ENCODE data around the gene CYP17A1. TPM values are rescaled to one million over a fixed set of nuclear protein-coding genes. Genes with fewer than 3 reads are reported as not detected.
"Not testable (repeated sequence)": the region's sequence is repeated elsewhere in the genome, so short reads cannot be mapped to it uniquely, and the experiment has no call there.

The CYP17A1 gene
- total RNA-seq = not detected
- polyA plus RNA-seq = not detected

GRCh38 chr10:102837230-102837721, at the start of gene CYP17A1:
Gene CYP17A1, minus strand, starts transcription at chr10:102837413. Its CDS starts 52 bp downstream, at chr10:102837361.
- WGBS = 53% methylated on average over 5 of the region's 5 CpGs
- H3K4me3 ChIP-seq (ENCODE audit: low read depth, low read length) = no peak within 1 kb of the TSS
- no peak within 1 kb of the TSS for H3K27ac ChIP-seq (ENCODE audit: low read depth)
- DNase-seq (ENCODE audit: extremely low spot score) = no peak
- H3K4me1 ChIP-seq (ENCODE audit: insufficient read depth) = no peaks in the 10 kb centered on the region
- no peaks in the 10 kb centered on the region for H3K36me3 ChIP-seq (ENCODE audit: insufficient read depth)

GRCh38 chr10:102880256-102880655, 43.0 kb upstream of the CYP17A1 start:
- DNase-seq (ENCODE audit: extremely low spot score) = no peak
- no peak overlapping the region for H3K4me3 ChIP-seq (ENCODE audit: low read depth, low read length)
- H3K27ac ChIP-seq (ENCODE audit: low read depth) = no peak overlapping the region
- no peaks in the 10 kb centered on the region for H3K4me1 ChIP-seq (ENCODE audit: insufficient read depth)
- WGBS = 93% methylated on average over 2 of the region's 2 CpGs
- peaks cover 1% of the 10 kb centered on the region for H3K36me3 ChIP-seq (ENCODE audit: insufficient read depth)

- H3K36me3 ChIP-seq (ENCODE audit: insufficient read depth) = peaks cover 1% of the 10 kb centered on the region
- no peak overlapping the region for H3K27ac ChIP-seq (ENCODE audit: low read depth)
These were observed 41.4 kb upstream of the CYP17A1 start for GRCh38 chr10:102878629-102879028.

GRCh38 chr10:102876747-102877153, 39.5 kb upstream of the CYP17A1 start:
- no peak overlapping the region for H3K4me3 ChIP-seq (ENCODE audit: low read depth, low read length)
- DNase-seq (ENCODE audit: extremely low spot score) = no peak
- H3K27ac ChIP-seq (ENCODE audit: low read depth) = no peak overlapping the region
- peaks cover 1% of the 10 kb centered on the region for H3K36me3 ChIP-seq (ENCODE audit: insufficient read depth)
- 63% methylated on average over 2 of the region's 2 CpGs for WGBS
- no peaks in the 10 kb centered on the region for H3K4me1 ChIP-seq (ENCODE audit: insufficient read depth)

More at GRCh38 chr10:102878629-102879028, 41.4 kb upstream of the CYP17A1 start:
- 78% methylated on average over 4 of the region's 4 CpGs for WGBS
- DNase-seq (ENCODE audit: extremely low spot score) = no peak
- H3K4me1 ChIP-seq (ENCODE audit: insufficient read depth) = no peaks in the 10 kb centered on the region
- no peak overlapping the region for H3K4me3 ChIP-seq (ENCODE audit: low read depth, low read length)

DNA sequence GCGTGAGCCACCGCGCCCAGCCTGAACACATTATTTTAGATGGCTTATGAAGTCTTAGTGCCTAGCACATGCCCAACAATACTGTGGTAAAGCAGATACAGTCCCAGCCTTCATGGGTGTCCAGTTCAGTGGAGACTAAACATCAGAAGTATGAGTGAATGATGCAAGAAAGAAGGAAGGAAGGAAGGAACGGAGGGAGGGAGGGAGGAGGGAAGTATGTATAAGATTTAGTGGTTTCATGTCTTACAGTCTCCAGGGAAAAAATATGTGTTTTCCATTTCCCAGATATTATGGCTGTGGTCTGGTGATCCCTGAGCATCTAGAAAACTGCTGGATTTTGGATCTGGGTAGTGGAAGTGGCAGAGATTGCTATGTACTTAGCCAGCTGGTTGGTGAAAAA, 35.0 kb upstream of the CYP17A1 start:
- Histone ChIP-seq H3K4me3 (ENCODE audit: low read depth, low read length) (no peak overlapping the region), H3K36me3 (ENCODE audit: insufficient read depth) (no peaks in the 10 kb centered on the region), H3K27ac (ENCODE audit: low read depth) (no peak overlapping the region), H3K4me1 (ENCODE audit: insufficient read depth) (no peaks in the 10 kb centered on the region)
- no peak for DNase-seq (ENCODE audit: extremely low spot score)
- WGBS = 88% methylated on average over 4 of the region's 4 CpGs

DNA sequence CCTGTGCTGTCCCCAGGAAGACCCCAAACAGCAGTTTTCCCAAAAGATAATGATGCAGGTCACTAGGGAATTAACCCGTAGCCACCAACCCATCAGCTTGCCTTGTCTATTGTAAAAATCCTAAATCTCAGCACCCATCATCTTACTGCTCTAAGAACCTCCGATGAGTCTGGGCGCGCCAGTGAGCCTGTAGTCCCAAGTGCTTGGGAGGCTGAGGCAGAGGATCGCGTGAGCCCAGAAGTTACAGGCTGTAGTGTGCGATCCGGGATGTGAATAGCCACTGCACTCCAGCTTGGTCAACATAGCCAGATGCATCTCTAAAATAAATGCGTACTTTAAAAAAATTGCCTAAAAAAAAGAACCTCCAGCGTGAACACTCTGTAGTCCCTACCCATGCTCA, 33.0 kb upstream of the CYP17A1 start:
- no peaks in the 10 kb centered on the region for H3K36me3 ChIP-seq (ENCODE audit: insufficient read depth)
- H3K27ac ChIP-seq (ENCODE audit: low read depth) = no peak overlapping the region
- no peaks in the 10 kb centered on the region for H3K4me1 ChIP-seq (ENCODE audit: insufficient read depth)
- no peak overlapping the region for H3K4me3 ChIP-seq (ENCODE audit: low read depth, low read length)
- WGBS = 88% methylated on average over 10 of the region's 10 CpGs
- no peak for DNase-seq (ENCODE audit: extremely low spot score)

DNA sequence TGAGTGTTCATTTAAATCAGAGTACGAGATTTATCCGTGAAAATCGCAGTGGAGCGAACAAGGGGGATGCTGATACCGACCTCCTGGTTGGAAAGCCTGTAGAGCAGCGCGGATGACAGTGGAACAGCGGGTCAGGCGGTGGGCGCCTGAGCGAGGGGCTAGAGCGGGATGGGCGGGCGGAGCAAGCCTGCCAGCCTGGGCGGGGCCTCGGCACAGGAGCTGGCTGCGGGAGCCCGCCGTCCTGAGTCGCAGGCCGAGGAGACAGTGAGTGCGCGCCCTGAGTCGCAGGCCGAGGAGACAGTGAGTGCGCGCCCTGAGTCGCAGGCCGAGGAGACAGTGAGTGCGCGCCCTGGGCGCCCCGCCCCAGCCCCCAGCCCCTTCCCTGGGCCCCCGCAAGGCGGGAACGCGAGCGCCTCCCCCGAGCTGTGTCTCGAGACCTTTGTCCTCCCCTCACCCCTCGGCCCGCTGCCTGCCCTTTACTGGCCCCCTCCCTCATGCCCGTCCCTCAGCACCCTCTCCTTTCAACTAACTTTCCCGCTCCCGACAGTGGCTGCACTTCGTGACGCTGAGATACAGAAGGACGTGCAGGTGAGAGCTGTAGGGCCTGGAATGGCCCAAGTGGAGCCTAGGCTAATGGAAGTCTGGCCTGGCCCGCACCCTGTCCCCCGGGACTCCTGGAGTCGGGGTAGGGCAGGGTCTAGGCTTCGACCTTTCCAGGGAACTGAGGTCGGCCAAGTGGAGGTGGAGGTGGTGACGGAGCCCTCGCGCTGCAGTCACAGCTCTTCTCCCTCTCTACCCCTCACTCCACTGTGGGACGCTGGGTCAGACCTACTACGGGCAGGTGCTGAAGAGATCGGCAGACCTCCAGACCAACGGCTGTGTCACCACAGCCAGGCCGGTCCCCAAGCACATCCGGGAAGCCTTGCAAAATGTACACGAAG, 32.3 kb upstream of the CYP17A1 start, which contains the start of gene AS3MT:
AS3MT (plus strand) TSS at position 213 of the 941 bp plus-strand sequence; CDS start at position 336, 123 bp downstream.
- WGBS = 6% methylated on average over 62 of the region's 63 CpGs
- DNase-seq (ENCODE audit: extremely low spot score) = no peak
- no peaks in the 10 kb centered on the region for H3K4me1 ChIP-seq (ENCODE audit: insufficient read depth)
- peak within 1 kb of the TSS; percentile 42 for H3K4me3 ChIP-seq (ENCODE audit: low read depth, low read length)
- no peaks in the 10 kb centered on the region for H3K36me3 ChIP-seq (ENCODE audit: insufficient read depth)
- no peak within 1 kb of the TSS for H3K27ac ChIP-seq (ENCODE audit: low read depth)

DNA sequence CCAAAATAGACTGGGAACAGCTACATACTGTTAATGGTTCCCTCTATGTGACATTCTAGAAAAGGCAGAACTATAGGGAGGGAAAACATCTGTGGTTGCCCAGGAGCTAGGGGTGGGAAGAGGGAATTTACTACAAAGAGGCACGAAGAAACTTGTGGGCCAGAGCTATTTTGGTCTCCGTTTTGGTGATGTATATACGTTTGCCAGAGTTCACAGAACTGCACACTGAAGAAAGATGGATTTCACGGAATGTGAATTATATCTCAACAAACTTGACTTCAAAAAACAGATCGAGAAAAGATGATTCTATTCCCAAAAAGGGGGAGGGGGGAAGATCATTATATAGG, 31.7 kb upstream of the CYP17A1 start:
- Histone ChIP-seq H3K27ac (ENCODE audit: low read depth) (no peak overlapping the region), H3K36me3 (ENCODE audit: insufficient read depth) (no peaks in the 10 kb centered on the region), H3K4me1 (ENCODE audit: insufficient read depth) (no peaks in the 10 kb centered on the region), H3K4me3 (ENCODE audit: low read depth, low read length) (peak overlapping the region; percentile 42)
- WGBS = 10% methylated on average over 5 of the region's 5 CpGs
- DNase-seq (ENCODE audit: extremely low spot score) = no peak

GRCh38 chr10:102865620-102866019, 28.4 kb upstream of the CYP17A1 start:
- H3K4me3 ChIP-seq (ENCODE audit: low read depth, low read length) = no peak overlapping the region
- DNase-seq (ENCODE audit: extremely low spot score) = no peak
- no peak overlapping the region for H3K27ac ChIP-seq (ENCODE audit: low read depth)
- 94% methylated on average over 3 of the region's 3 CpGs for WGBS
- no peaks in the 10 kb centered on the region for H3K4me1 ChIP-seq (ENCODE audit: insufficient read depth)
- H3K36me3 ChIP-seq (ENCODE audit: insufficient read depth) = peaks cover 6% of the 10 kb centered on the region

GRCh38 chr10:102863660-102864059, 26.4 kb upstream of the CYP17A1 start:
- 69% methylated on average over 2 of the region's 2 CpGs for WGBS

GRCh38 chr10:102859911-102860310, 22.7 kb upstream of the CYP17A1 start:
- H3K4me3 ChIP-seq (ENCODE audit: low read depth, low read length) = no peak overlapping the region
- peaks cover 9% of the 10 kb centered on the region for H3K36me3 ChIP-seq (ENCODE audit: insufficient read depth)
- no peak for DNase-seq (ENCODE audit: extremely low spot score)
- H3K27ac ChIP-seq (ENCODE audit: low read depth) = no peak overlapping the region
- 89% methylated on average over 2 of the region's 2 CpGs for WGBS
- no peaks in the 10 kb centered on the region for H3K4me1 ChIP-seq (ENCODE audit: insufficient read depth)

More at GRCh38 chr10:102863660-102864059, 26.4 kb upstream of the CYP17A1 start:
- H3K27ac ChIP-seq (ENCODE audit: low read depth) = no peak overlapping the region
- H3K36me3 ChIP-seq (ENCODE audit: insufficient read depth) = peaks cover 9% of the 10 kb centered on the region
- DNase-seq (ENCODE audit: extremely low spot score) = no peak
- H3K4me3 ChIP-seq (ENCODE audit: low read depth, low read length) = no peak overlapping the region
- no peaks in the 10 kb centered on the region for H3K4me1 ChIP-seq (ENCODE audit: insufficient read depth)

DNA sequence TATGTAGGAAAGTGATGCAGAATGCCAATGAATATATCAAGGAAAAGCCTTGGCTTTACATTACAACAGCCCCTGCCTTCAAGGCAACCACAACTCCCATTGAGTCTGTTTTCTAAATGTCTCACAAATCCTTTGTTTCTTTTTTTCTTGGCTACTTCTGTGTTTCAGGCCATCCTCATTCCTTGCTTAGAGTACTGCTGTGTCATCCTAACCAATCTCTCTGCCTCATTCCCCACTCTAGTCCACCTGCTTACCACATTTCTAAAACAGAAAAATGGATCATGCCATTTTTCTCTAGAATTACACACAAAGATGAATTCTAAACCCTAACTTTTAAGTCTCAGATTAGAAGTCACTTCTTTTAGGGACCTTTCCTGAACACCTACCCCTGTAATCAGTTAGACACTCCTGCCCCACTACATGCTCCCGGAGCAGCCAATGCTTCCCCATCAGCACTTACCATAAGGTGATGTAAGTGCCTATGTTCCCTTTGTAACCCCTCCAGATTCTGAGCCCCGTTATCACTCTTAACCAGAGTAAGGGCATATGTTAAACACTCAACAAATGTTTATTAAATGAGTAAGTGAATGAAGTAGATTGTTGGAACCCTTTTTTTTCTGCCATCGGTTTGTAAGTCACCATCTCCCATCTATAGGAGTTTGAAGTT, 19.7 kb upstream of the CYP17A1 start:
- Histone ChIP-seq H3K27ac (ENCODE audit: low read depth) (no peak overlapping the region), H3K36me3 (ENCODE audit: insufficient read depth) (peaks cover 9% of the 10 kb centered on the region), H3K4me3 (ENCODE audit: low read depth, low read length) (no peak overlapping the region), H3K4me1 (ENCODE audit: insufficient read depth) (no peaks in the 10 kb centered on the region)
- WGBS = 85% methylated on average over 3 of the region's 3 CpGs
- no peak for DNase-seq (ENCODE audit: extremely low spot score)

DNA sequence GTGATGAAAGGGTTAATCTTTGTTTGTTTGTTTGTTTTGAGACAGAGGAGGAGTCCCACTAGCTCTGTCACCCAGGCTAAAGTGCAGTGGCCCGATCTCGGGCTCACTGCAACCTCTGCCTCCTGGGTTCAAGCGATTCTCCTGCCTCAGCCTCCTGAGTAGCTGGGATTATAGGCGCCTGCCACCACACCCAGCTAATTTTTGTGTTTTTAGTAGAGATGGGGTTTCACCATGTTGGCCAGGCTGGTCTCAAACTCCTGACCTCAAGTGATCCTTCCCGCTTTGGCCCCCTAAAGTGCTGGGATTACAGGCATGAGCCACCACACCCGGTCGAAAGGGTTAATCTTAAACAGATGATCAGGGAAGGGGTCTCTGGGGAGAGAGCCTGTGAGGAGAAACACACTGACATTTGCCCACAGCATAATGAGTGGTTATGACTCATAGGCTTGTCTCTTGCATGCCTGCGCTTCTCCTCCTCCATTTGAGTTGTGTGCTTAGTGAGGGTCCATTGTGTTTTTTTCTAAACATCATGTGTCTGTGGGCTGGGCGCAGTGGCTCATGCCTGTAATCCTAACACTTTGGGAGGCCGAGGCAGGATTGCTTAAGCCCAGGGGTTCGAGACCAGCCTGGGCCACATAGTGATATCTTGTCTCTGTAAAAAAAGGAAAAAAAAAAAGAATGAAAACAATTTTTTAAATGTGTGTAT, 18.7 kb upstream of the CYP17A1 start:
- not testable (repeated sequence) for DNase-seq (ENCODE audit: extremely low spot score); H3K4me3 ChIP-seq (ENCODE audit: low read depth, low read length)

More for the DNA sequence above, 18.7 kb upstream of the CYP17A1 start:
- not testable (repeated sequence) for H3K4me1 ChIP-seq (ENCODE audit: insufficient read depth); H3K27ac ChIP-seq (ENCODE audit: low read depth); H3K36me3 ChIP-seq (ENCODE audit: insufficient read depth)
- WGBS = 61% methylated on average over 11 of the region's 11 CpGs
